HG03571 (cell line): ENCODE measurements around the gene SLC23A1.
A peak's percentile ranks its signal among the peaks of the same experiment; 100 is the strongest.

Source experiments
- ATAC-seq: cut with Tn5 transposase; IDR thresholded peaks from one replicate; pipeline ENCODE4 v1.9.1; 2021; ENCODE audit not compliant: unreplicated experiment

The SLC23A1 gene

GRCh38 chr5:139408191-139408590 lies 25.1 kb upstream of the SLC23A1 start:
- ATAC-seq: no peak

GRCh38 chr5:139407517-139407916 lies 24.4 kb upstream of the SLC23A1 start:
- ATAC-seq: no peak

GRCh38 chr5:139406963-139407362 lies 23.9 kb upstream of the SLC23A1 start:
- no peak for ATAC-seq

- no peak for ATAC-seq
Measured at GRCh38 chr5:139404484-139404840, 21.4 kb upstream of the SLC23A1 start.

- peak; percentile 86 for ATAC-seq
Measured at GRCh38 chr5:139403787-139404483, 20.8 kb upstream of the SLC23A1 start, which contains the start of gene SPATA24. SPATA24 (minus strand) TSS chr5:139404089; CDS start chr5:139404060, 29 bp downstream.

GRCh38 chr5:139403418-139403786 lies 20.3 kb upstream of the SLC23A1 start:
- ATAC-seq: no peak

- no peak for ATAC-seq
Measured at GRCh38 chr5:139402561-139403158, 19.6 kb upstream of the SLC23A1 start.

- ATAC-seq: no peak
Measured at GRCh38 chr5:139401546-139401945, 18.4 kb upstream of the SLC23A1 start.

GRCh38 chr5:139399501-139400121 lies 16.5 kb upstream of the SLC23A1 start:
- no peak for ATAC-seq

GRCh38 chr5:139397921-139398320 lies 14.8 kb upstream of the SLC23A1 start:
- ATAC-seq: no peak

- no peak for ATAC-seq
Measured at GRCh38 chr5:139396691-139397090, 13.6 kb upstream of the SLC23A1 start.

- no peak for ATAC-seq
Measured at GRCh38 chr5:139395844-139396640, 12.9 kb upstream of the SLC23A1 start.

GRCh38 chr5:139394654-139395566 lies 11.8 kb upstream of the SLC23A1 start, which contains the start of gene PROB1:
PROB1 (minus strand) TSS chr5:139395104; CDS start chr5:139395081, 23 bp downstream.
- no peak for ATAC-seq

- ATAC-seq: no peak
Measured at GRCh38 chr5:139394123-139394653, 11.1 kb upstream of the SLC23A1 start.

GRCh38 chr5:139393497-139394122 lies 10.5 kb upstream of the SLC23A1 start:
- ATAC-seq: no peak

GRCh38 chr5:139392678-139393496 lies 9.8 kb upstream of the SLC23A1 start:
- ATAC-seq: peak; percentile 44

- ATAC-seq: no peak
Measured at GRCh38 chr5:139392324-139392677, 9.2 kb upstream of the SLC23A1 start.

- no peak for ATAC-seq
Measured at GRCh38 chr5:139391570-139392323, 8.7 kb upstream of the SLC23A1 start.
